ENCODE results near the gene HYPK. TPM values are rescaled to one million over a fixed set of nuclear protein-coding genes. Genes with fewer than 3 reads are reported as not detected.
"Not testable (repeated sequence)": the region's sequence is repeated elsewhere in the genome, so short reads cannot be mapped to it uniquely, and the experiment has no call there.

HYPK gene
- total RNA-seq, 1 donor from 2014 or later, result 28.0 TPM

- no peak for DNase-seq (ENCODE audit: low read depth)
- H3K4me3 ChIP-seq (ENCODE audit: low read depth, low read length), result no peak overlapping the region
- no peak for TF ChIP-seq CTCF (conservative IDR thresholded peaks at IDR 0.05; ENCODE audit: low read depth, low read length)
These were observed 27.8 kb downstream of the HYPK start for GRCh38 chr15:43828061-43828657.

- H3K4me3 ChIP-seq (ENCODE audit: low read depth, low read length); DNase-seq (ENCODE audit: low read depth): not testable (repeated sequence)
These were observed 29.6 kb downstream of the HYPK start for GRCh38 chr15:43829951-43830540.

GRCh38 chr15:43830691-43831275 is 30.4 kb downstream of the HYPK start:
- DNase-seq (ENCODE audit: low read depth), result not testable (repeated sequence)

GRCh38 chr15:43831519-43832052 is 31.2 kb downstream of the HYPK start:
- DNase-seq (ENCODE audit: low read depth); H3K4me3 ChIP-seq (ENCODE audit: low read depth, low read length): not testable (repeated sequence)

More at GRCh38 chr15:43830691-43831275, 30.4 kb downstream of the HYPK start:
- not testable (repeated sequence) for H3K4me3 ChIP-seq (ENCODE audit: low read depth, low read length)

GRCh38 chr15:43832485-43832884 is 32.1 kb downstream of the HYPK start:
- DNase-seq (ENCODE audit: low read depth), result not testable (repeated sequence)

GRCh38 chr15:43845421-43845820 is 45.0 kb downstream of the HYPK start:
- DNase-seq (ENCODE audit: low read depth), result no peak
- TF ChIP-seq CTCF (conservative IDR thresholded peaks at IDR 0.05; ENCODE audit: low read depth, low read length), result no peak
- no peak overlapping the region for H3K4me3 ChIP-seq (ENCODE audit: low read depth, low read length)

More at GRCh38 chr15:43832485-43832884, 32.1 kb downstream of the HYPK start:
- H3K4me3 ChIP-seq (ENCODE audit: low read depth, low read length), result not testable (repeated sequence)

GRCh38 chr15:43851251-43851650 is 50.9 kb downstream of the HYPK start:
- no peak overlapping the region for H3K4me3 ChIP-seq (ENCODE audit: low read depth, low read length)
- no peak for DNase-seq (ENCODE audit: low read depth)
- TF ChIP-seq CTCF (conservative IDR thresholded peaks at IDR 0.05; ENCODE audit: low read depth, low read length), result no peak

- DNase-seq (ENCODE audit: low read depth), result no peak
- no peak for TF ChIP-seq CTCF (conservative IDR thresholded peaks at IDR 0.05; ENCODE audit: low read depth, low read length)
- H3K4me3 ChIP-seq (ENCODE audit: low read depth, low read length), result no peak overlapping the region
These were observed 52.2 kb downstream of the HYPK start for GRCh38 chr15:43852607-43853006.

Other genes starting within 250 kb of the HYPK start
- 5.9 and 6.7 TPM in 2 replicates for gene PPIP5K1, start 210.4 kb upstream of the HYPK start, total RNA-seq
- gene CKMT1B, start 206.6 kb upstream of the HYPK start, total RNA-seq, result 2.9 and 4.3 TPM in 2 replicates
- gene STRC, start 181.8 kb upstream of the HYPK start, total RNA-seq, result 0.07 and 0.17 TPM in 2 replicates
- gene CATSPER2, start 151.8 kb upstream of the HYPK start, total RNA-seq, result 0.07 and 0.17 TPM in 2 replicates
- gene CKMT1A, start 106.7 kb upstream of the HYPK start, total RNA-seq, result 4.0 and 8.1 TPM in 2 replicates
- gene PDIA3, start 54.2 kb upstream of the HYPK start, total RNA-seq, result 216 and 243 TPM in 2 replicates
- gene ELL3, start 23.6 kb upstream of the HYPK start, total RNA-seq, result 5.1 and 7.6 TPM in 2 replicates
- 621 and 1,163 TPM in 2 replicates for gene SERF2, start 8.3 kb upstream of the HYPK start, total RNA-seq
- not detected in 2 replicates for gene SERINC4, start 379 bp upstream of the HYPK start, total RNA-seq
- gene MFAP1, start 24.1 kb downstream of the HYPK start, total RNA-seq, result 24.1 and 35.7 TPM in 2 replicates
- gene WDR76, start 26.4 kb downstream of the HYPK start, total RNA-seq, result 20.7 and 35.9 TPM in 2 replicates

Data from epithelial cell of proximal tubule (primary cell).